Measurements from ENCODE around the gene CSMD2. TPM values are rescaled to one million over a fixed set of nuclear protein-coding genes. Genes with fewer than 3 reads are reported as not detected.

Gene CSMD2
- total RNA-seq, 1 donor from 2014 or later: 0.75 TPM

DNA sequence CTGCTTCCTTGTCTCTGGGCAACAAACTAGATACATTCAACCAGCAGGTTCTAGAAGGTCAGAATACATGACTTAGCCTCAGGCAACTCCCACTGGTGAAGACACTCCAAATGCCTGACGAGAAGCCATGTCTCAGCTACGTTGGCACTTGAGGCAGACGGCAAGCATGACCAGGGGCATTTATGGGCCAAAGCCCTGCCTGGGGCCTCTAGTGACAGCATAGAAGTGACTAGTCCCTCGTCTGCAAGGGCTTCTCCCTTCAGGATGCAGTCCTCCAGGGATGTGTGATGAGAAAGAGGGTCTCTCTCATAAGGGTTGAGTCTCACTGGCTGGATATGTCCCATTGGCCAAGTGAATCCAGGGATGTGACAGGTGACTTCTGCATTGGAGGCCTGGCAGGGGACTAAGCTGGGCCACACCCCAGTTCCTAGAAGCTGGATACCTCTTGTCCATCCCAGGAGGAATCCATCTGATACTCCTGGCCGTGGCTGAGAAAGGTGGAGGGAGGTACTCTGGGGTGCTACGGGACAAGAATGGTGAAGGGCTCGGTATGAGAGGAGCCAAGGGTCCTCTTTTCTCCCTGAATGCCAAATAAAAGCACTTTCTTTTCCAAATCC, 449.7 kb downstream of the CSMD2 start:
- Histone ChIP-seq H3K27me3 (ENCODE audit: control insufficient read depth, insufficient read depth, low read length) (no peaks in the 10 kb centered on the region), H3K4me3 (ENCODE audit: low read depth, low read length) (no peak overlapping the region), H3K36me3 (ENCODE audit: control insufficient read depth, insufficient read depth, low read length) (no peaks in the 10 kb centered on the region)
- no peak for DNase-seq (ENCODE audit: low read depth)
- TF ChIP-seq, protein P1, sequence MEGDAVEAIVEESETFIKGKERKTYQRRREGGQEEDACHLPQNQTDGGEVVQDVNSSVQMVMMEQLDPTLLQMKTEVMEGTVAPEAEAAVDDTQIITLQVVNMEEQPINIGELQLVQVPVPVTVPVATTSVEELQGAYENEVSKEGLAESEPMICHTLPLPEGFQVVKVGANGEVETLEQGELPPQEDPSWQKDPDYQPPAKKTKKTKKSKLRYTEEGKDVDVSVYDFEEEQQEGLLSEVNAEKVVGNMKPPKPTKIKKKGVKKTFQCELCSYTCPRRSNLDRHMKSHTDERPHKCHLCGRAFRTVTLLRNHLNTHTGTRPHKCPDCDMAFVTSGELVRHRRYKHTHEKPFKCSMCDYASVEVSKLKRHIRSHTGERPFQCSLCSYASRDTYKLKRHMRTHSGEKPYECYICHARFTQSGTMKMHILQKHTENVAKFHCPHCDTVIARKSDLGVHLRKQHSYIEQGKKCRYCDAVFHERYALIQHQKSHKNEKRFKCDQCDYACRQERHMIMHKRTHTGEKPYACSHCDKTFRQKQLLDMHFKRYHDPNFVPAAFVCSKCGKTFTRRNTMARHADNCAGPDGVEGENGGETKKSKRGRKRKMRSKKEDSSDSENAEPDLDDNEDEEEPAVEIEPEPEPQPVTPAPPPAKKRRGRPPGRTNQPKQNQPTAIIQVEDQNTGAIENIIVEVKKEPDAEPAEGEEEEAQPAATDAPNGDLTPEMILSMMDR (IDR thresholded peaks at IDR 0.05; ENCODE audit: insufficient read depth, low read length, poor library complexity, severe bottlenecking): no peak

DNA sequence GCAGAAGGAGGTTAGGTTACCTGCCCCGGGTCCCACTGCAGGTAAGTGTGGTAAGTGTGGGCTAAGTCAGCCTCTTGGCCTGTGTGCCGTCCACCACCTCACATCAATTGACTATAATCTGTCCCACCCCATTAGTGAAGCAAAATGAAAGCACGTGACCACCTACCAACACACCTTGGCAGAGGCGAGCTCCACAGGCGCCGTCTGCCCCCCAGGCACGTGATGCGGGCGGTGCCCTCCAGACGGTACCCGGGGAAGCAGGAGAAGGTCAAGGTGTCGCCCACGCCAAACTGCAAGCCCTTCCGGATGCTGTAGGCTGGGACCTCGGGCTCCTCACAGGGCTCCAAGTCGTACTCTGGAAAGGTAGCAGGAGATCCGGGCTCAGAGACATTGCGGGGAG, 450.6 kb downstream of the CSMD2 start:
- no peak for DNase-seq (ENCODE audit: low read depth)
- Histone ChIP-seq H3K36me3 (ENCODE audit: control insufficient read depth, insufficient read depth, low read length) (no peaks in the 10 kb centered on the region), H3K27me3 (ENCODE audit: control insufficient read depth, insufficient read depth, low read length) (no peaks in the 10 kb centered on the region), H3K4me3 (ENCODE audit: low read depth, low read length) (no peak overlapping the region)
- TF ChIP-seq, protein P1 (IDR thresholded peaks at IDR 0.05; ENCODE audit: insufficient read depth, low read length, poor library complexity, severe bottlenecking): no peak

DNA sequence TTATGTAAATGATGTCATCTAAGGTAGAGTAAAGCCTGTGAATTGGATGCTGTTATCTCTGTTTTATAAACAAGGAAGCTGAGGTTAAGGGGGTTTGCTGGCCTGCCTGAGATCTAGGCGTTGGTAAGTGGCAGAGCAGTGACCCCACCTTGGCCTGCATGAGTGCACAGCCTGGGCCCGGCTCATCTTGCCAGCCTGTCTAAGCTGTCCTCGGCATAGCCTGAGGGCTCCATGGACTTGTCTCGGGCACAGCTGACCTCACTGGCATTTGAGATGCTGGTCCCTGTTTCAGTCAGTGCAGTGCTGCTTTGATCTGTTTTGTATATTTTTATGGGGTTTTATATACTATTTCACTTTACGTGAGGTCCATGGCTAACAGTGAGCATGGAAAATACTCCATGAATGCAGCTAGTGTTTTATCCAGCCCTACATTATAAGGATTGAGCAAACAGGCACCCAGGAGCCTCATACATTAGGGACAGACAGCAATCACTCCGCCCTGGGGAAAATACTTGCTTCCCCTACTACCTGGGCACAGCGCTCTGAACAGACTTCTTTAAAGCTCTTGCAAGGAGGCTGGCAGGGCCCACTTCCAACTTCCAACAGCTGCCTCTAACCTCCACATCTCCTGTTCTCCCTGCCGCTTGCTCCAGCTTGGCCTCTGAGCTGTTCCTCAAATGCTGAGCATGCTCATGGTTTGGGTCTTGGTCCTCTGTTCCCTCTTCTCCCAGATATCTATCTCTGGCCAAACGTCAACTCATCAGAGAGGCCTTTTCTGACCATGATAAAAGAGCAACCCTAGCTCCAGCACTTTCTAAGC, 451.8 kb downstream of the CSMD2 start:
- Histone ChIP-seq H3K27me3 (ENCODE audit: control insufficient read depth, insufficient read depth, low read length) (no peaks in the 10 kb centered on the region), H3K4me3 (ENCODE audit: low read depth, low read length) (no peak overlapping the region), H3K36me3 (ENCODE audit: control insufficient read depth, insufficient read depth, low read length) (no peaks in the 10 kb centered on the region)
- no peak for DNase-seq (ENCODE audit: low read depth)
- TF ChIP-seq, protein P1 (IDR thresholded peaks at IDR 0.05; ENCODE audit: insufficient read depth, low read length, poor library complexity, severe bottlenecking): no peak

DNA sequence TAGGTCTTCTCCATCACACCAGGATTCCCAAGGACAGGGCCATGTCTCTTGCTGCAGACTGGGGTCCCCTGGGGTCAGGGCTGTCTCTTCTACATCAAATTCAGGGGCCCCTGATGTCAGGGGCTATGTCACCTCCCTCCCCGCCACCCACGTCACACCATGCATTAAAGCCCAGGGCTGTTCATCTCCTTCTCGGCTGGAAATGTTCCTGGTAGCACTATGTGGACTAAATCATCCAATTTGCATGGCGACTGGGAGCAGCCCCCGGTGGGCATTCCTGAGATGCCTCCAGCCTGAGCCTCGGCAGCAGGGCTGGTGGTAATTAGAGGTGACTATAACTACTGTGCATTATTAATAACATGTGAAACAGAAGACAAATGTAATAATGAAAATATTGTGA, 452.8 kb downstream of the CSMD2 start:
- DNase-seq (ENCODE audit: low read depth): no peak
- no peaks in the 10 kb centered on the region for H3K27me3 ChIP-seq (ENCODE audit: control insufficient read depth, insufficient read depth, low read length)
- no peaks in the 10 kb centered on the region for H3K36me3 ChIP-seq (ENCODE audit: control insufficient read depth, insufficient read depth, low read length)
- TF ChIP-seq, protein P1 (IDR thresholded peaks at IDR 0.05; ENCODE audit: insufficient read depth, low read length, poor library complexity, severe bottlenecking): no peak
- no peak overlapping the region for H3K4me3 ChIP-seq (ENCODE audit: low read depth, low read length)

DNA sequence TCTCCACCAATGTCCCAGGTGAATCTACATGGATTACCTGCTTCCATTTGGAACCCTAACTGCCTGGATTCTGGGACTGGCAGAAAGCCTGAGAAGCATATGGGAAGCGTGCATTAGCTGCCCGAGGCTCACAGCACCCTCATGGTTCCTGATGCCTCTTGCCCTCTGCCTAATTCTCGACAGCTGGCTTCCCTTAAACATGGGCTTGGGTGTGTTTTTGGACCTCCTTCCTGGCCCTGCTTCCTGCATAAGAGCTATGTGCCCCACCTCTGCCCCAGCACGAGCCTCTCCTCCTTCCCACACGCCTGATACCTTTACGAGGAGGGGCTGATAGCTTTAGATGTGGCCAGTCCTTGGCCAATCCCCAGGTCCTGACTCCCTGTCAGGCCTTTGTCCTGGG, 453.5 kb downstream of the CSMD2 start:
- Histone ChIP-seq H3K4me3 (ENCODE audit: low read depth, low read length) (no peak overlapping the region), H3K36me3 (ENCODE audit: control insufficient read depth, insufficient read depth, low read length) (no peaks in the 10 kb centered on the region), H3K27me3 (ENCODE audit: control insufficient read depth, insufficient read depth, low read length) (no peaks in the 10 kb centered on the region)
- DNase-seq (ENCODE audit: low read depth): no peak
- TF ChIP-seq, protein P1 (IDR thresholded peaks at IDR 0.05; ENCODE audit: insufficient read depth, low read length, poor library complexity, severe bottlenecking): no peak
